ENCODE results near the gene SLC7A14. TPM values are rescaled to one million over a fixed set of nuclear protein-coding genes. Genes with fewer than 3 reads are reported as not detected.

The SLC7A14 gene
- polyA plus RNA-seq, 3 donors, result not detected

DNA sequence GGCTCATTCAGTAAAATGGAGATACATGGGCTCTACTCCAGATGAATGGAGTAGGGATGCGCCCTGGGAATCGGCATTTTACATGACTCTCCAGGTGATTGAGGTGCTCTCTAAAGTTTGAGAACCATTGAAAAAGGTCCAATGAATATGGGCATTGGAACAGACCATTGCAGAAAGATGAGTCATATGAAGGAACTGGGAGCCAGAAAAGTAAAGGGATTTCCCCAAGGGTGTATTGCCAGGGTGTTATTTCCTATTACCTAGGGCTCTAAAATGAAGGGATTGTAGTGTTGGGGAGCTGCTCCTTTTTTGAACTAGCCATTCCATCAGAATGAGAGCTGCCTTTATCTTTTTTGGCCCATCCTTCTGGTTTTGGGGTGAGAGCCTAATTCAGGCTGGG is 145.5 kb downstream of the SLC7A14 start:
- TF ChIP-seq CTCF (IDR thresholded peaks at IDR 0.05), result no peak
- H3K9me3 Mint-ChIP-seq, result peaks cover 0 to 9% (median 0%) of the 10 kb centered on the region in 7 donors
- no peak overlapping the region for H3K4me3 ChIP-seq (replicated peaks in 1 of 3; ENCODE audit: low read depth in 2 of 3, low read length in 3 of 3)
- 80% methylated on average over 2 of the region's 2 CpGs for WGBS (ENCODE audit: insufficient coverage)
- H3K4me1 Mint-ChIP-seq, result no peaks in the 10 kb centered on the region
- H3K9me3 ChIP-seq (replicated peaks in 1 of 2; ENCODE audit: control insufficient read depth in 1 of 2, insufficient read depth in 1 of 2, low read length in 2 of 2), result no peaks in the 10 kb centered on the region
- H3K27ac ChIP-seq (ENCODE audit: low read depth in 1 of 2, low read length in 2 of 2), result no peak overlapping the region
- H3K9ac ChIP-seq (ENCODE audit: insufficient read depth, low read length, poor library complexity, severe bottlenecking), result no peak overlapping the region
- intact Hi-C loops (cut with micrococcal nuclease), result no loop called here
- no peak overlapping the region for H3K4me2 ChIP-seq (replicated peaks; ENCODE audit: extremely low read depth, low read length, poor library complexity, severe bottlenecking)
- no peaks in the 10 kb centered on the region for H3K36me3 Mint-ChIP-seq
- H4K20me1 ChIP-seq (ENCODE audit: insufficient read depth, low read length), result no peaks in the 10 kb centered on the region
- no peaks in the 10 kb centered on the region for H3K79me2 ChIP-seq (ENCODE audit: insufficient read depth, low read length)
- H3K27me3 ChIP-seq (ENCODE audit: control insufficient read depth in 2 of 2, insufficient read depth in 2 of 2, low read length in 2 of 2), result no peaks in the 10 kb centered on the region
- H3K27ac Mint-ChIP-seq, result no peak overlapping the region
- no peak overlapping the region for H2AFZ ChIP-seq (ENCODE audit: insufficient read depth, low read depth, low read length, poor library complexity, severe bottlenecking)
- H3K4me3 Mint-ChIP-seq, result no peak overlapping the region
- H3K4me1 ChIP-seq (ENCODE audit: control insufficient read depth in 1 of 2, insufficient read depth in 2 of 2, low read length in 2 of 2), result no peaks in the 10 kb centered on the region
- no peaks in the 10 kb centered on the region for H3K36me3 ChIP-seq (replicated peaks in 1 of 2; ENCODE audit: control insufficient read depth in 1 of 2, insufficient read depth in 2 of 2, low read length in 2 of 2)
- peaks cover 2 to 5% (median 2%) of the 10 kb centered on the region in 3 donors for H3K27me3 Mint-ChIP-seq (ENCODE audit: low read depth in 3 of 3)
- DNase-seq, result no peak

DNA sequence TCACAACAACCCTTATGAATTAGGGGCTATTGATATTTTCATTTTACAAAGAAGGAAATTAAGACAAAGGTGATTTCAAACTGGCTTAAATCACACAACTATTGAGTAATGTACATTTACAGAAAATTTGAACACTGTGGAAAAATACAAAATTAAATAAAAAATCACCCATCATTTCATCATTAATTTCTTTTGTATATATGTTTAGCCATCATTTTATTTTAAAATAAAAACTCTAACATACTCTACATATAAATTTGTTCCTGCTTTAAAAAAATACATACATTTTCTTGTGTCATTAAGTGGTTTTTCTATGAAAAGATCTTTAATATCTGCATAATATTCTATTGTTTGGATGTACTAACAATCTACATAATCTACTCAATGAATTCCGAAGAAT is 147.0 kb downstream of the SLC7A14 start:
- no peak overlapping the region for H3K4me3 ChIP-seq (replicated peaks in 1 of 3; ENCODE audit: low read depth in 2 of 3, low read length in 3 of 3)
- no peak overlapping the region for H3K4me2 ChIP-seq (replicated peaks; ENCODE audit: extremely low read depth, low read length, poor library complexity, severe bottlenecking)
- H4K20me1 ChIP-seq (ENCODE audit: insufficient read depth, low read length), result no peaks in the 10 kb centered on the region
- no peaks in the 10 kb centered on the region for H3K79me2 ChIP-seq (ENCODE audit: insufficient read depth, low read length)
- H3K9me3 ChIP-seq (replicated peaks in 1 of 2; ENCODE audit: control insufficient read depth in 1 of 2, insufficient read depth in 1 of 2, low read length in 2 of 2), result no peaks in the 10 kb centered on the region
- no peak overlapping the region for H3K4me3 Mint-ChIP-seq
- H3K9ac ChIP-seq (ENCODE audit: insufficient read depth, low read length, poor library complexity, severe bottlenecking), result no peak overlapping the region
- intact Hi-C loops (cut with micrococcal nuclease), result no loop called here
- no peaks in the 10 kb centered on the region for H3K36me3 Mint-ChIP-seq
- no peak overlapping the region for H3K27ac Mint-ChIP-seq
- no peak overlapping the region for H3K27ac ChIP-seq (ENCODE audit: low read depth in 1 of 2, low read length in 2 of 2)
- H3K36me3 ChIP-seq (replicated peaks in 1 of 2; ENCODE audit: control insufficient read depth in 1 of 2, insufficient read depth in 2 of 2, low read length in 2 of 2), result no peaks in the 10 kb centered on the region
- no peaks in the 10 kb centered on the region for H3K27me3 ChIP-seq (ENCODE audit: control insufficient read depth in 2 of 2, insufficient read depth in 2 of 2, low read length in 2 of 2)
- no peak for TF ChIP-seq CTCF (IDR thresholded peaks at IDR 0.05)
- H3K4me1 ChIP-seq (ENCODE audit: control insufficient read depth in 1 of 2, insufficient read depth in 2 of 2, low read length in 2 of 2), result no peaks in the 10 kb centered on the region
- no CpG with 5 or more reads among the region's 1 CpG for WGBS (ENCODE audit: insufficient coverage)
- H3K27me3 Mint-ChIP-seq (ENCODE audit: low read depth in 3 of 3), result peaks cover 2 to 5% (median 2%) of the 10 kb centered on the region in 3 donors
- no peak for DNase-seq
- peaks cover 0 to 3% (median 0%) of the 10 kb centered on the region in 7 donors for H3K9me3 Mint-ChIP-seq
- no peak overlapping the region for H2AFZ ChIP-seq (ENCODE audit: insufficient read depth, low read depth, low read length, poor library complexity, severe bottlenecking)
- no peaks in the 10 kb centered on the region for H3K4me1 Mint-ChIP-seq
